ENCODE results near the gene RBM27.

- no peak for TF ChIP-seq CTCF (IDR thresholded peaks at IDR 0.05)
- no peak for TF ChIP-seq POLR2A (IDR thresholded peaks at IDR 0.05)
Measured at GRCh38 chr5:146176805-146177204, 26.6 kb upstream of the RBM27 start.
